ENCODE results near the gene FCRL1. TPM values are rescaled to one million over a fixed set of nuclear protein-coding genes. Genes with fewer than 3 reads are reported as not detected.

Gene FCRL1
- total RNA-seq, 2 experiments from 2014 or later, result not detected

DNA sequence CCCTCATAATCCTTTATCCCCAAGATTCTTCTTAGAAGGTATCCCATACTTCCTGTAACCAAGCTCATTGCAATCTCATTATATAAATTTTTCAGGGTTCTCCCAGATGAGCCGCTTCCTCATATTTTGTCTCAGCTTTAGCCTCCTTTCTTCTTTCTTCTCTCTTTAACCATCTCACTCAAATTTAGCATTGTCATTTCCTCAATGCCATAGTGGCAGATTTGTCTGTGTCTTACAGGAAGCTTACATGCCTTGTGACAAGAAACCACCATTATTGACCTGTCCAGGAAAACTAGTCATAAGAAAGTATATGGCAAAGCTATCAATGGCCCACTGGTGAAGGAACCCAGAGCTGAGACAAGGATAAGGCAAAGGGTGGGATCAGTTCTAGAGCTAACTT is 37.0 kb downstream of the FCRL1 start:
- no peak for DNase-seq
- POLR2A ChIA-PET, result interaction anchor here (0.5 kb wide), 1 partner anchor 1437 kb away, joined by 3 read pairs; no protein-coding TSS in a partner anchor
- Mint-ChIP-seq H3K27ac (no peak overlapping the region), H3K4me3 (no peak overlapping the region), H3K9me3 (no peaks in the 10 kb centered on the region), H3K36me3 (no peaks in the 10 kb centered on the region), H3K27me3 (peaks cover 13% of the 10 kb centered on the region), H3K4me1 (ENCODE audit: low read depth) (no peaks in the 10 kb centered on the region)
- intact Hi-C loops (cut with micrococcal nuclease), result no loop called here
- CTCF ChIA-PET, result no interaction called here

- CTCF ChIA-PET, result no interaction called here
- POLR2A ChIA-PET, result no interaction called here
- no peaks in the 10 kb centered on the region for H3K4me1 Mint-ChIP-seq (ENCODE audit: low read depth)
- no peak overlapping the region for H3K27ac Mint-ChIP-seq
- H3K9me3 Mint-ChIP-seq, result no peaks in the 10 kb centered on the region
- intact Hi-C loops (cut with micrococcal nuclease), result no loop called here
- peaks cover 13% of the 10 kb centered on the region for H3K27me3 Mint-ChIP-seq
- DNase-seq, result no peak
- H3K4me3 Mint-ChIP-seq, result no peak overlapping the region
- no peaks in the 10 kb centered on the region for H3K36me3 Mint-ChIP-seq
These were observed 38.9 kb downstream of the FCRL1 start for GRCh38 chr1:157781048-157781447.

GRCh38 chr1:157776971-157777391 is 42.9 kb downstream of the FCRL1 start, which contains the start of gene FCRL2:
FCRL2 (minus strand) TSS chr1:157777132; CDS start chr1:157777073, 59 bp downstream.
- ChIA-PET POLR2A (no interaction called here), CTCF (no interaction called here)
- H3K27me3 Mint-ChIP-seq, result peaks cover 23% of the 10 kb centered on the region
- H3K9me3 Mint-ChIP-seq, result no peaks in the 10 kb centered on the region
- H3K4me1 Mint-ChIP-seq (ENCODE audit: low read depth), result no peaks in the 10 kb centered on the region
- DNase-seq, result no peak
- H3K27ac Mint-ChIP-seq, result no peak within 1 kb of the TSS
- H3K4me3 Mint-ChIP-seq, result no peak within 1 kb of the TSS
- no peaks in the 10 kb centered on the region for H3K36me3 Mint-ChIP-seq
- intact Hi-C loops (cut with micrococcal nuclease), result loop anchor here (10.0 kb wide), 1 partner anchor 192 kb away; no protein-coding TSS in a partner anchor

DNA sequence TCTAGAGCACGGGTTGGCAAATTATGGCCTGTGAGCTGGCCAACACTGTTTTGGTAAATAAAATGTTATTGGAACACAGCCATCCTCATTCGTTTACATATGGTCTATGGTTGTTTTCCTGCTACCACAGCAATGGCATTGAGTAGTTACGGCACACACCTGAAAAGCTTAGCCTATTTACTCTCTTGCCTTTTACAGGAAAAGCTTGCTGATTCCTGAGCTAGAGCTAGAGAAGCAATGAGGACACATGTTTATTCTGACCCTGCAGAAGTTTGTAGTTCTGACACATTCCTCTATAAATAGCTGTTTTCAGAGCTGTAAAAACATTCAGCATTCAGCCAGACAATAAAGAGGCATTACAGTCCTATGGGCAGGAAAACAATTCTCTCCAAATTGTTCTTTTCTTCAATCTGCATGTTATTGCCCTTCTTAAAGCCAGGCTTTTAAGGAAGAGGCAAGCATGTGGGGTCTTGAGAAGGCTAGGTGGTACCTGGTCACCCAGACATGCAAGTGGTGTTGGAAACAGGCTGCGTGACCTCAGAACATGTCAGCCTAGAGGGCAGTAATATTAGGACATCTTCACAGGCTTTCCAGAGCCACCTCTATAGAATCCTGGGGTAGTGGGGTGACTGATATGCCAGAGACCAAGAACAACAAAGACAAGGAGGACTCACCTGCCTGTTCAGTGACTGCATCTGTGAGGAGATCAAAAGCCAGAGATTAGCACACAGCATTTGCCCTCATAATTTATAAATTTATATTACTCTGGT is 44.6 kb downstream of the FCRL1 start:
- CTCF ChIA-PET, result no interaction called here
- no peak overlapping the region for H3K4me3 Mint-ChIP-seq
- no peak overlapping the region for H3K27ac Mint-ChIP-seq
- H3K4me1 Mint-ChIP-seq (ENCODE audit: low read depth), result no peaks in the 10 kb centered on the region
- no peaks in the 10 kb centered on the region for H3K9me3 Mint-ChIP-seq
- no peaks in the 10 kb centered on the region for H3K36me3 Mint-ChIP-seq
- no peak for DNase-seq
- peaks cover 22% of the 10 kb centered on the region for H3K27me3 Mint-ChIP-seq
- intact Hi-C loops (cut with micrococcal nuclease), result loop anchor here (10.0 kb wide), 1 partner anchor 190 kb away; no protein-coding TSS in a partner anchor
- POLR2A ChIA-PET, result no interaction called here

- CTCF ChIA-PET, result no interaction called here
- intact Hi-C loops (cut with micrococcal nuclease), result loop anchor here (10.0 kb wide), 1 partner anchor 190 kb away; no protein-coding TSS in a partner anchor
- no peak for DNase-seq
- H3K36me3 Mint-ChIP-seq, result no peaks in the 10 kb centered on the region
- H3K4me1 Mint-ChIP-seq (ENCODE audit: low read depth), result no peaks in the 10 kb centered on the region
- no peaks in the 10 kb centered on the region for H3K9me3 Mint-ChIP-seq
- peaks cover 21% of the 10 kb centered on the region for H3K27me3 Mint-ChIP-seq
- H3K27ac Mint-ChIP-seq, result no peak overlapping the region
- H3K4me3 Mint-ChIP-seq, result no peak overlapping the region
- POLR2A ChIA-PET, result no interaction called here
These were observed 45.5 kb downstream of the FCRL1 start for GRCh38 chr1:157774412-157774811.

DNA sequence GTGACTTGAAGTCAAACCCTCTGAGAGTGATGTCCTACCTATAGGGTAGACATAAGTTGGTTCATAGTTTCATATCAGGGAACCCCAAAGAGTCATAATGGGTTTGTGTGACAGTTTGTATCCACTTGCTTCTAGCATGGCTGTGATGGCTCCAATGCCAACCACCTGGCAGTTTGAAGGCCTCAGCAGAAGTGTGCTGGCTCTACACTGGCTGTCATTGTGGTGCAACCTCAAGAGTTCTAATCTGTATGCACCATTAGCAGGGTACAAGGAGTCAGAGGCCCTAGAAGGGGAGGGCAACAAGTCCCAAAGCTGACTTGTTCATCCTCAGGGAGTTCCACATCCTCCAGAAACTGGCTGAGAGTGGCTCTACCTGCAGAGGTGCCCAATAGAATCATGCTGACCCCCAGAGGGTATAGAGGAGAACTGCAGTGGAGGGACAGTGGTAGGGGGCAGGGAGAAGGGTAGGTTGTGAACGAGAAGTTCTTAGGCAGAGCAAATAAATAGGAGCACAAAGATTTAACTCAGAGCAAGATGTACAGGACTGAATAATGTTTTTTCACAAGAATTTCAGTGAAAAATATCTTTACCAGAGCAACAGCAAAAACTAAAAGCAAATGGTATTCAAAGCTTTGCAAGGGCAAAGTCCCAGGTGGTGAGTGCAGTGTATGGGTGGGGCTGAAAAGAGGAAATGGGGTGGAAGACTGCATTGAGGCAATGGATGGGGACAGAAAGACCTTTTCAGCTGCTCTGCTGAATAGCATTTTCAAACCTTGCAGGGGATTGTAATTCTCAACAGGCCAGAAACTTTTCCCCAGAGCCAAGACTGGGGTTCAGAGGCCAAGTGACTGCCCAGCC is 46.2 kb downstream of the FCRL1 start:
- no peaks in the 10 kb centered on the region for H3K9me3 Mint-ChIP-seq
- no peaks in the 10 kb centered on the region for H3K4me1 Mint-ChIP-seq (ENCODE audit: low read depth)
- ChIA-PET POLR2A (no interaction called here), CTCF (interaction anchor here (1.7 kb wide), 1 partner anchor 194 kb away, joined by 7 read pairs; no protein-coding TSS in a partner anchor)
- H3K36me3 Mint-ChIP-seq, result no peaks in the 10 kb centered on the region
- no peak for DNase-seq
- no peak overlapping the region for H3K27ac Mint-ChIP-seq
- peaks cover 17% of the 10 kb centered on the region for H3K27me3 Mint-ChIP-seq
- no peak overlapping the region for H3K4me3 Mint-ChIP-seq
- intact Hi-C loops (cut with micrococcal nuclease), result loop anchor here (10.0 kb wide), 1 partner anchor 189 kb away; no protein-coding TSS in a partner anchor

DNA sequence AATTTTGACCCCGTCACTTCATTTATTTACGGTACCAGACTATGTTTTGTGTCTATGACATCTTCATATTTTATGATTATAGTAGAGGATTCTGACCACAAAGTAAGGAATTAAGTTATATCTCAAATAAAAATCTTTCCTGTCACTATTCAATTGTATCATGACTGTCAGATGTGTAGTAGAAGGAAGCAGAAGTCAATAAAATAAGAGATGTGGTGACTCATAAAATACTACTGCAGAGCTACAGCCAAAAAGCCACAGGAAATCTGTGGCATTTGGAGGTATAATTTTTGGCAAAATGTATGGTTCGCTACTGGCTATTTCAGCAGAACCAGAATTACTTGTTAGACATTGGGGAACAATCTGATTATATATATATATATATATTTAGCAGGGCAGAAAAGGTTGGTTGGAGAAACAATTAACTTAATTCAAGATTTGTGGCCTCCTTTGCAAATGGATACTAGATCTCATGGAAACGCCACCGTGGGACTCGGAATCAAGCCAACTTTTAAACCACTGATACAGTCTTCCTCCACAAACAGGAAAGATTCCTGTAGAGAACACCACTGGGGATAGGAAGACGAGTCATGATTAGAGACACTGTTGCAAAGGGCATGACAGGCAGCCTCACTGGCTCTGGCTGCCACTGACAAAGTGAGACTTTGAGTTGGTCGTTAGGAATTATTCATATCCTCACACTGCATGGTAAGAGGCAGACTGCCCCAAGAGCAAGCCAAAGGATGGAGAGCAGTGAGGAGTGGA is 48.1 kb downstream of the FCRL1 start:
- H3K4me3 Mint-ChIP-seq, result no peak overlapping the region
- intact Hi-C loops (cut with micrococcal nuclease), result loop anchor here (10.0 kb wide), 1 partner anchor 187 kb away; no protein-coding TSS in a partner anchor
- ChIA-PET CTCF (interaction anchor here (1.7 kb wide), 1 partner anchor 192 kb away, joined by 7 read pairs; no protein-coding TSS in a partner anchor), POLR2A (no interaction called here)
- H3K4me1 Mint-ChIP-seq (ENCODE audit: low read depth), result no peaks in the 10 kb centered on the region
- H3K9me3 Mint-ChIP-seq, result no peaks in the 10 kb centered on the region
- DNase-seq, result no peak
- no peaks in the 10 kb centered on the region for H3K36me3 Mint-ChIP-seq
- peaks cover 17% of the 10 kb centered on the region for H3K27me3 Mint-ChIP-seq
- H3K27ac Mint-ChIP-seq, result no peak overlapping the region

GRCh38 chr1:157770442-157771043 is 49.4 kb downstream of the FCRL1 start:
- POLR2A ChIA-PET, result no interaction called here
- H3K27me3 Mint-ChIP-seq, result peaks cover 14% of the 10 kb centered on the region
- DNase-seq, result no peak
- H3K27ac Mint-ChIP-seq, result no peak overlapping the region
- intact Hi-C loops (cut with micrococcal nuclease), result loop anchor here (10.0 kb wide), 1 partner anchor 186 kb away; no protein-coding TSS in a partner anchor
- CTCF ChIA-PET, result no interaction called here
- no peaks in the 10 kb centered on the region for H3K4me1 Mint-ChIP-seq (ENCODE audit: low read depth)
- no peak overlapping the region for H3K4me3 Mint-ChIP-seq
- H3K9me3 Mint-ChIP-seq, result no peaks in the 10 kb centered on the region
- H3K36me3 Mint-ChIP-seq, result no peaks in the 10 kb centered on the region

DNA sequence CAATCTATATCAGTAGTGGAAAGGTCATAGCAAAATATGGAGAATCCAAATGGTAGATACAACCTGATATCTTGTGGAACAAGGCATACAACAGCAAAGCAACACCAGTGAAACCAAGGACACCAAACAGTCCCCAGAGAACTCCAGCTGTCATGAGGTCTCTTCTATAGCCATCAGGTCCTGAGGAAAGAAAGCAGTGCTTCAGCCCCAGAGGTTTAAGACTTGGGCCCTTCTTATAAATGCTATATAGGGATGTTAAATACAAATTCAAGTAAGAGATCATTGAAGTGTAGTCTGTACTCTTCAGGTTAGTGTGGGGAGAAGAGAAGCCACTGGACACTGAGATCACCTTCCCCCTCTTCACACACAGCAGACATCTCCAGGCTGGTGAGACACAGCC is 53.1 kb downstream of the FCRL1 start:
- intact Hi-C loops (cut with micrococcal nuclease), result no loop called here
- DNase-seq, result no peak
- no peak overlapping the region for H3K4me3 Mint-ChIP-seq
- H3K27me3 Mint-ChIP-seq, result peaks cover 7% of the 10 kb centered on the region
- no peaks in the 10 kb centered on the region for H3K4me1 Mint-ChIP-seq (ENCODE audit: low read depth)
- ChIA-PET CTCF (no interaction called here), POLR2A (no interaction called here)
- no peaks in the 10 kb centered on the region for H3K36me3 Mint-ChIP-seq
- H3K9me3 Mint-ChIP-seq, result no peaks in the 10 kb centered on the region
- H3K27ac Mint-ChIP-seq, result no peak overlapping the region

DNA sequence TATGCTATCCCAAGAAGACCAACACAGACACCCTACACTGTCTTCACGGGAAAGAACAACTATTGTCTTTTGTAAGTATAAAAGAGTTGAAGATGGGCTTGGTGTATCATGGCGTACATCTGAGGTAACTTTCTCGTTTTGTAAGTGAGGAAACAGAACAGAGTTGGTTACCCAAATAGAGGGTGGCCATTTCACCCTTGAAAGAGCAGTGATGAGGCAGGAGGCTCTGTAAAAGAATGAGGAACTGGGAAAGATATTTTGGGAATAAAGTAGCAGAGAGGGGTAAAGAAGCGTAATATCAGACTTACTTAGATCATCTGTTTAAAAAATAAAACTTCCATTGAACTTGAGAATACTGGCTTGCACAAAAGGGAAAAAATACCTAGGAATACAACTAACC is 61.9 kb downstream of the FCRL1 start:
- intact Hi-C loops (cut with micrococcal nuclease), result no loop called here
- ChIA-PET CTCF (interaction anchor here (0.7 kb wide), 1 partner anchor 192 kb away, joined by 3 read pairs; no protein-coding TSS in a partner anchor), POLR2A (no interaction called here)
- DNase-seq, result no peak
- Mint-ChIP-seq H3K27me3 (peaks cover 11% of the 10 kb centered on the region), H3K4me3 (no peak overlapping the region), H3K9me3 (peaks cover 8% of the 10 kb centered on the region), H3K27ac (no peak overlapping the region), H3K36me3 (peaks cover 2% of the 10 kb centered on the region), H3K4me1 (ENCODE audit: low read depth) (no peaks in the 10 kb centered on the region)

DNA sequence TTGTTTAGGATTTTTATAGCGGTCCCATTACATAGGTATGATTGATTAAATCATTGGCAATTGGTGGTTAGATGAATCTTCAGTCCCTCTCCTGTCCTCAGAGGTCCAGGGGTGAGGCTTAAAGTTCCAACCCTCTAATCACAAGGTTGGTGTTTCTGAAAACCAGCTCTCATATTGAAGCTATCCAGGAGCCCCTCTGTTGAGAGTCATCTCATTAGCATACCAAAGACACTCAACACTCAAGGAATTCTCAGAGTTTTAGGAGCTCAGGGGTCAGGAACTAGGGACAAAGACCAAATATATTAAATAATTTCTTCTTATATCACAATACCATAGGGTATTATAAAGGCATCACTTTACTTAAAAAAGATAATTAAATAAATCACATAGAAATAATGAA is 66.3 kb downstream of the FCRL1 start:
- DNase-seq, result no peak
- CTCF ChIA-PET, result no interaction called here
- Mint-ChIP-seq H3K4me3 (no peak overlapping the region), H3K27me3 (peaks cover 5% of the 10 kb centered on the region), H3K4me1 (ENCODE audit: low read depth) (no peaks in the 10 kb centered on the region), H3K36me3 (no peaks in the 10 kb centered on the region), H3K9me3 (peaks cover under 1% of the 10 kb centered on the region), H3K27ac (no peak overlapping the region)
- intact Hi-C loops (cut with micrococcal nuclease), result no loop called here
- POLR2A ChIA-PET, result no interaction called here
